ENCODE results near the gene DRICH1. TPM values are rescaled to one million over a fixed set of nuclear protein-coding genes. Genes with fewer than 3 reads are reported as not detected.
"Not testable (repeated sequence)": the region's sequence is repeated elsewhere in the genome, so short reads cannot be mapped to it uniquely, and the experiment has no call there.

The DRICH1 gene
- 1 to 10 TPM in 1 of 4 donors, under 1 TPM in 2, not detected in 1; 0.48 to 7.8 (median 0.82) TPM for total RNA-seq

DNA sequence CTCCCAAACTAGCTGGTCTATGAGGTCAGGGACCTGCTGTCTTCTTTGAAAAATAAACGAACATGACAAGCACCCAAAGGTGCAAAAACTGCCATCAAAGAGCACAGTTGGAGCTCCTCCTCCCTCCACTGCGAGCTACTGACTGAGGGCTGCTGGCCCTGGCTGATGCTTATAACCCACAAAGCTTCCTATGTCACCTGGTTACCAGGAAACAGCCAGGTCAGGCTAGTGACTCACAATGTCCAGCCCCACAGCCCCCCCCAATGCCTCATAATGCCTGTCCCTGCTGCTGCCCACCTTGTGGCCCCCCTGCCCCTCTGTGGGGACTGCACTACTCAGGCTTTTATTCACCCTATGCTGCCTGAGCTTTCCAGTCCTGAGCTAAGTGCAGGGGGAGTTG, at the start of gene DRICH1:
Gene DRICH1, minus strand, starts transcription at position 144 of the 400 bp plus-strand sequence. CDS start 298 bp downstream, outside the sequence.
- Histone ChIP-seq H3K4me1 (no peaks in the 10 kb centered on the region), H3K36me3 (no peaks in the 10 kb centered on the region), H3K9me3 (no peaks in the 10 kb centered on the region), H3K4me3 (no peak within 1 kb of the TSS), H3K27me3 (no peaks in the 10 kb centered on the region), H3K27ac (no peak within 1 kb of the TSS)
- intact Hi-C loops (cut with DNase I; ENCODE audit: low total_unique reads) = no loop called here
- WGBS, 2 donors (ENCODE audit: low coverage in 1 of 2) = 69% methylated on average over 2 of the region's 2 CpGs; no CpG with 5 or more reads in 1 of the 2 donors
- DNase-seq = no peak
- TF ChIP-seq POLR2A (IDR thresholded peaks at IDR 0.05) = no peak
- no peak for TF ChIP-seq POLR2AphosphoS5 (IDR thresholded peaks at IDR 0.05)
- TF ChIP-seq, protein P1, sequence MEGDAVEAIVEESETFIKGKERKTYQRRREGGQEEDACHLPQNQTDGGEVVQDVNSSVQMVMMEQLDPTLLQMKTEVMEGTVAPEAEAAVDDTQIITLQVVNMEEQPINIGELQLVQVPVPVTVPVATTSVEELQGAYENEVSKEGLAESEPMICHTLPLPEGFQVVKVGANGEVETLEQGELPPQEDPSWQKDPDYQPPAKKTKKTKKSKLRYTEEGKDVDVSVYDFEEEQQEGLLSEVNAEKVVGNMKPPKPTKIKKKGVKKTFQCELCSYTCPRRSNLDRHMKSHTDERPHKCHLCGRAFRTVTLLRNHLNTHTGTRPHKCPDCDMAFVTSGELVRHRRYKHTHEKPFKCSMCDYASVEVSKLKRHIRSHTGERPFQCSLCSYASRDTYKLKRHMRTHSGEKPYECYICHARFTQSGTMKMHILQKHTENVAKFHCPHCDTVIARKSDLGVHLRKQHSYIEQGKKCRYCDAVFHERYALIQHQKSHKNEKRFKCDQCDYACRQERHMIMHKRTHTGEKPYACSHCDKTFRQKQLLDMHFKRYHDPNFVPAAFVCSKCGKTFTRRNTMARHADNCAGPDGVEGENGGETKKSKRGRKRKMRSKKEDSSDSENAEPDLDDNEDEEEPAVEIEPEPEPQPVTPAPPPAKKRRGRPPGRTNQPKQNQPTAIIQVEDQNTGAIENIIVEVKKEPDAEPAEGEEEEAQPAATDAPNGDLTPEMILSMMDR (IDR thresholded peaks at IDR 0.05) = no peak
- no peak for TF ChIP-seq EP300 (IDR thresholded peaks at IDR 0.05; ENCODE audit: low read depth)
- in situ Hi-C loops (cut with MboI; ENCODE audit: low pct_ligation_motif_present in 1 of 4, low pct_unique_long_range_greater_than_20kb in 1 of 4, low sequenced_read_pairs in 3 of 4) = no loop called here

GRCh38 chr22:23681026-23681809, 49.1 kb upstream of the DRICH1 start:
- DNase-seq = no peak
- intact Hi-C loops (cut with DNase I; ENCODE audit: low total_unique reads) = no loop called here
- Histone ChIP-seq H3K4me3 (no peak overlapping the region), H3K9me3 (no peaks in the 10 kb centered on the region), H3K4me1 (peaks cover 0 to 2% (median 0%) of the 10 kb centered on the region in 4 donors), H3K27me3 (no peaks in the 10 kb centered on the region), H3K36me3 (no peaks in the 10 kb centered on the region), H3K27ac (no peak overlapping the region)
- in situ Hi-C loops (cut with MboI; ENCODE audit: low pct_ligation_motif_present in 1 of 4, low pct_unique_long_range_greater_than_20kb in 1 of 4, low sequenced_read_pairs in 3 of 4) = no loop called here
- 92 to 96% methylated on average over 2 to 4 of the region's 5 CpGs for WGBS, 2 donors (ENCODE audit: low coverage in 1 of 2)
- TF ChIP-seq POLR2A (IDR thresholded peaks at IDR 0.05) (no peak), POLR2AphosphoS5 (IDR thresholded peaks at IDR 0.05) (no peak), EP300 (IDR thresholded peaks at IDR 0.05; ENCODE audit: low read depth) (no peak)
- TF ChIP-seq, protein P1 (IDR thresholded peaks at IDR 0.05) = no peak

- intact Hi-C loops (cut with DNase I; ENCODE audit: low total_unique reads) = no loop called here
- no peaks in the 10 kb centered on the region for H3K27me3 ChIP-seq
- H3K36me3 ChIP-seq = no peaks in the 10 kb centered on the region
Observed at GRCh38 chr22:23678133-23678532, 46.0 kb upstream of the DRICH1 start.

DNA sequence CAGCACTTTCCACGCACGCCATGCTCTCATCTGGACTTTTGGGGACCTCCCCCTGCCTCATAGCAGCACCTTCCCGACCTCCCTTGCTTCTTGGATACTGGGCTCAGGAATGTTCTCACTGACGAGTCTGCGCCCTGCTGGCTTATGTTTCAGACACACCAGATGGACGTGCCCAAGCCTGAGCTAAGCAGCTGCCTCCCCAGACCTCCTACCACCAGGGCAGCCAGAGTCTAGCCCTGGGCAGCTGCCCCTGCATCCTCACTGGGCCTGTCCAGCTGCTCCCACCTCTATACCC, 45.5 kb upstream of the DRICH1 start:
- H3K36me3 ChIP-seq = no peaks in the 10 kb centered on the region
- DNase-seq = no peak
- H3K9me3 ChIP-seq = no peaks in the 10 kb centered on the region
- WGBS, 2 donors (ENCODE audit: low coverage in 1 of 2) = 94% methylated on average over 4 of the region's 6 CpGs; no CpG with 5 or more reads in 1 of the 2 donors
- intact Hi-C loops (cut with DNase I; ENCODE audit: low total_unique reads) = no loop called here
- no peaks in the 10 kb centered on the region for H3K27me3 ChIP-seq
- no peak for TF ChIP-seq POLR2A (IDR thresholded peaks at IDR 0.05)
- TF ChIP-seq EP300 (IDR thresholded peaks at IDR 0.05; ENCODE audit: low read depth) = no peak
- TF ChIP-seq POLR2AphosphoS5 (IDR thresholded peaks at IDR 0.05) = no peak
- H3K27ac ChIP-seq = no peak overlapping the region
- in situ Hi-C loops (cut with MboI; ENCODE audit: low pct_ligation_motif_present in 1 of 4, low pct_unique_long_range_greater_than_20kb in 1 of 4, low sequenced_read_pairs in 3 of 4) = no loop called here
- peaks cover 0 to 13% (median 3%) of the 10 kb centered on the region in 4 donors for H3K4me1 ChIP-seq
- no peak overlapping the region for H3K4me3 ChIP-seq

More at GRCh38 chr22:23678133-23678532, 46.0 kb upstream of the DRICH1 start:
- Histone ChIP-seq H3K4me3 (no peak overlapping the region), H3K27ac (no peak overlapping the region), H3K9me3 (no peaks in the 10 kb centered on the region), H3K4me1 (peaks cover 0 to 13% (median 3%) of the 10 kb centered on the region in 4 donors)
- TF ChIP-seq EP300 (IDR thresholded peaks at IDR 0.05; ENCODE audit: low read depth) (no peak), POLR2AphosphoS5 (IDR thresholded peaks at IDR 0.05) (no peak), POLR2A (IDR thresholded peaks at IDR 0.05) (no peak)
- TF ChIP-seq, protein P1 (IDR thresholded peaks at IDR 0.05) = no peak
- 92 to 94% methylated on average over 3 to 6 of the region's 6 CpGs for WGBS, 2 donors (ENCODE audit: low coverage in 1 of 2)
- in situ Hi-C loops (cut with MboI; ENCODE audit: low pct_ligation_motif_present in 1 of 4, low pct_unique_long_range_greater_than_20kb in 1 of 4, low sequenced_read_pairs in 3 of 4) = no loop called here
- no peak for DNase-seq

- DNase-seq; intact Hi-C loops (cut with DNase I; ENCODE audit: low total_unique reads); in situ Hi-C loops (cut with MboI; ENCODE audit: low pct_ligation_motif_present in 1 of 4, low pct_unique_long_range_greater_than_20kb in 1 of 4, low sequenced_read_pairs in 3 of 4); H3K27ac ChIP-seq; H3K36me3 ChIP-seq; H3K27me3 ChIP-seq; H3K4me3 ChIP-seq; H3K9me3 ChIP-seq: not testable (repeated sequence)
- H3K4me1 ChIP-seq = peaks cover 0 to 13% (median 3%) of the 10 kb centered on the region in 4 donors
- WGBS, 2 donors (ENCODE audit: low coverage in 1 of 2) = 95% methylated on average over 12 of the region's 12 CpGs; no CpG with 5 or more reads in 1 of the 2 donors
Observed at GRCh38 chr22:23676841-23677700, 45.0 kb upstream of the DRICH1 start.
